ENCODE data around the gene COG6.

The COG6 gene

GRCh38 chr13:39655569-39656324 lies at the start of gene COG6:
COG6 (plus strand) TSS chr13:39655662; CDS start chr13:39655727, 65 bp downstream.
- in situ Hi-C loops (cut with MboI; ENCODE audit: low pct_unique_long_range_greater_than_20kb, low sequenced_read_pairs, unreplicated experiment): no loop called here
- TF ChIP-seq, protein P1, sequence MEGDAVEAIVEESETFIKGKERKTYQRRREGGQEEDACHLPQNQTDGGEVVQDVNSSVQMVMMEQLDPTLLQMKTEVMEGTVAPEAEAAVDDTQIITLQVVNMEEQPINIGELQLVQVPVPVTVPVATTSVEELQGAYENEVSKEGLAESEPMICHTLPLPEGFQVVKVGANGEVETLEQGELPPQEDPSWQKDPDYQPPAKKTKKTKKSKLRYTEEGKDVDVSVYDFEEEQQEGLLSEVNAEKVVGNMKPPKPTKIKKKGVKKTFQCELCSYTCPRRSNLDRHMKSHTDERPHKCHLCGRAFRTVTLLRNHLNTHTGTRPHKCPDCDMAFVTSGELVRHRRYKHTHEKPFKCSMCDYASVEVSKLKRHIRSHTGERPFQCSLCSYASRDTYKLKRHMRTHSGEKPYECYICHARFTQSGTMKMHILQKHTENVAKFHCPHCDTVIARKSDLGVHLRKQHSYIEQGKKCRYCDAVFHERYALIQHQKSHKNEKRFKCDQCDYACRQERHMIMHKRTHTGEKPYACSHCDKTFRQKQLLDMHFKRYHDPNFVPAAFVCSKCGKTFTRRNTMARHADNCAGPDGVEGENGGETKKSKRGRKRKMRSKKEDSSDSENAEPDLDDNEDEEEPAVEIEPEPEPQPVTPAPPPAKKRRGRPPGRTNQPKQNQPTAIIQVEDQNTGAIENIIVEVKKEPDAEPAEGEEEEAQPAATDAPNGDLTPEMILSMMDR (IDR thresholded peaks at IDR 0.05; ENCODE audit: extremely low read depth, insufficient read depth, missing control alignments): no peak
- peak; percentile 90 for DNase-seq (ENCODE audit: low spot score)

GRCh38 chr13:39605677-39606320 lies 49.7 kb upstream of the COG6 start:
- in situ Hi-C loops (cut with MboI; ENCODE audit: low pct_unique_long_range_greater_than_20kb, low sequenced_read_pairs, unreplicated experiment): loop anchor here (25.0 kb wide), 2 partner anchors 468 to 543 kb away; no protein-coding TSS in a partner anchor
- DNase-seq (ENCODE audit: low spot score): no peak

GRCh38 chr13:39607876-39608275 lies 47.6 kb upstream of the COG6 start:
- in situ Hi-C loops (cut with MboI; ENCODE audit: low pct_unique_long_range_greater_than_20kb, low sequenced_read_pairs, unreplicated experiment): loop anchor here (25.0 kb wide), 2 partner anchors 471 to 546 kb away; no protein-coding TSS in a partner anchor
- TF ChIP-seq, protein P1 (IDR thresholded peaks at IDR 0.05; ENCODE audit: extremely low read depth, insufficient read depth, missing control alignments): no peak
- DNase-seq (ENCODE audit: low spot score): no peak

More at GRCh38 chr13:39605677-39606320, 49.7 kb upstream of the COG6 start:
- TF ChIP-seq, protein P1 (IDR thresholded peaks at IDR 0.05; ENCODE audit: extremely low read depth, insufficient read depth, missing control alignments): no peak

GRCh38 chr13:39612023-39612637 lies 43.3 kb upstream of the COG6 start:
- TF ChIP-seq, protein P1 (IDR thresholded peaks at IDR 0.05; ENCODE audit: extremely low read depth, insufficient read depth, missing control alignments): peak; percentile 78
- in situ Hi-C loops (cut with MboI; ENCODE audit: low pct_unique_long_range_greater_than_20kb, low sequenced_read_pairs, unreplicated experiment): loop anchor here (10.0 to 25.0 kb wide), 3 partner anchors 327 to 550 kb away; no protein-coding TSS in a partner anchor
- peak; percentile 52 for DNase-seq (ENCODE audit: low spot score)

DNA sequence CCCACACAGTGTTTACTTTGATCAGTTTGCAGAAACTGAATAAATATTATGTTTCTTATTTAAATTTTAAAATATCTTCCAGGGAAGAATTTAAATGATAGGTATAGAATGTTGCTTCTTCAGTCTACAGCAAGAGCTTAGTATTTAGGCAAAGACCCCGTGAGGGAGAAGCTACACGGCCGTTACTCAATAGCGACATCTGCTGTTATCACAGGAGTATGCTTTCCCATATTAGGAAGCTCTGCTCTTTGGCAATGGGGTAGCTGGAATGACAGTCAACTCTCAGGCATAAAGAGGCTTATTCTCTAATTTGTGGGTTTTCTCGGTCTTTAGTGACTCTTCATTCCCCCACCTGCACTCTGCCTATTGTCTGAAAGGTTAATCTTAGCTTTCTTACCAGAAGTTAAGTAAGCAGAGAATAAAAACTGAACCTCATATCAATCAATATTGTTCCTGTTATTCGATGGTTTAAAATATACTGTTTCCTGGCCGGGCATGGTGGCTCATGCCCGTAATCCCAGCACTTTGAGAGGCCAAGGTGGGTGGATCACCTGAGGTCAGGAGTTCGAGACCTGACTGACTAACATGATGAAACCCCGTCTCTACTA lies 39.3 kb upstream of the COG6 start:
- peak; percentile 70 for DNase-seq (ENCODE audit: low spot score)
- TF ChIP-seq, protein P1 (IDR thresholded peaks at IDR 0.05; ENCODE audit: extremely low read depth, insufficient read depth, missing control alignments): peak; percentile 83
- in situ Hi-C loops (cut with MboI; ENCODE audit: low pct_unique_long_range_greater_than_20kb, low sequenced_read_pairs, unreplicated experiment): loop anchor here (10.0 to 25.0 kb wide), 3 partner anchors 331 to 554 kb away; no protein-coding TSS in a partner anchor

DNA sequence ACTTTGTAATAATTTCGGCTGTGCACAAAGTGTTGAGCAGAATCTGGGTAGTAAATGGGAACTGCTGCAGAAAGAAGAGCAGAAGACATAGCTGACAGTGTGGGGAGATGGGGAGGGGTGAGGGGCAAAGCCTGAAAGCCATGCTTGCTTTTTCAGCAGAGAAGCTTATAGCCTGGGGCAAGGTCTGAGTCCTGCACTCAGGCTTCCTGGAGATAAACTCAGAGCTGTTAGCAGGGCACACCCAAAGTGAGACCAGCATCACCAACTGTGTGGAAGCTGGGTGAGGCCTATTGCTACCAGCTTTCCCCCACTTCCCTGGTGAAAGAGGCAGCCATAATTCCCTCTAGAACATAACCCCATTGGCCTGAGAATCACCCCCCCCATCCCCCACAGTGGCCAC lies 36.9 kb upstream of the COG6 start:
- TF ChIP-seq, protein P1 (IDR thresholded peaks at IDR 0.05; ENCODE audit: extremely low read depth, insufficient read depth, missing control alignments): no peak
- no peak for DNase-seq (ENCODE audit: low spot score)
- in situ Hi-C loops (cut with MboI; ENCODE audit: low pct_unique_long_range_greater_than_20kb, low sequenced_read_pairs, unreplicated experiment): loop anchor here (10.0 to 25.0 kb wide), 3 partner anchors 334 to 556 kb away; no protein-coding TSS in a partner anchor
